GM12865 (cell line): ENCODE data around the gene RTP3.

Experiments used
- DNase-seq: peaks from one replicate; pipeline ENCODE4 v3.0.0; 2010; ENCODE audit warnings: low read depth
- H3K4me3 ChIP-seq: 2 replicates; pipeline ENCODE4 v1.5.1; 2011; ENCODE audit warnings: mild to moderate bottlenecking, low read depth, low read length, control low read depth
- CTCF ChIP-seq: IDR thresholded peaks from 2 replicates; pipeline ENCODE4 v1.5.1; 2011; ENCODE audit warnings: low read length, control low read depth, low read depth, inconsistent platforms; ENCODE audit not compliant: insufficient read depth; ENCODE audit errors: missing control alignments

RTP3 gene

GRCh38 chr3:46497556-46498265 is at the start of gene RTP3:
Gene RTP3, plus strand, starts transcription at chr3:46497976. Its CDS starts 87 bp downstream, at chr3:46498063.
- no peak within 1 kb of the TSS for H3K4me3 ChIP-seq
- no peak for DNase-seq
- no peak for TF ChIP-seq CTCF

GRCh38 chr3:46448721-46449120 is 49.1 kb upstream of the RTP3 start:
- no peak for DNase-seq
- no peak overlapping the region for H3K4me3 ChIP-seq
- no peak for TF ChIP-seq CTCF

GRCh38 chr3:46449755-46450552 is 47.8 kb upstream of the RTP3 start:
- H3K4me3 ChIP-seq, result no peak overlapping the region
- TF ChIP-seq CTCF, result peak; percentile 63
- peak; percentile 10 for DNase-seq

- TF ChIP-seq CTCF, result no peak
- no peak overlapping the region for H3K4me3 ChIP-seq
- DNase-seq, result peak; percentile 5
Measured at GRCh38 chr3:46453526-46454208, 44.1 kb upstream of the RTP3 start.

- DNase-seq, result no peak
- TF ChIP-seq CTCF, result no peak
- no peak overlapping the region for H3K4me3 ChIP-seq
Measured at GRCh38 chr3:46454209-46454595, 43.6 kb upstream of the RTP3 start.

- H3K4me3 ChIP-seq, result no peak overlapping the region
- DNase-seq, result no peak
- no peak for TF ChIP-seq CTCF
Measured at GRCh38 chr3:46454606-46455005, 43.2 kb upstream of the RTP3 start.
